Neural cell (in vitro differentiated cells): ENCODE results near the gene CACNA2D4. TPM values are rescaled to one million over a fixed set of nuclear protein-coding genes. Genes with fewer than 3 reads are reported as not detected.

Source experiments
- H2AFZ ChIP-seq: fragments of 200-600, 300-800 bp; sonication (generic), shearing (Covaris generic); 2 replicates; pipeline ENCODE4 v1.6.0; 2014; ENCODE audit warnings: low read depth, mild to moderate bottlenecking, antibody characterized with exemption, low read length, moderate library complexity
- H3F3A ChIP-seq: fragments of 200-600 bp; shearing (Covaris generic); 2 replicates; pipeline ENCODE4 v1.6.1; 2016; ENCODE audit warnings: mild to moderate bottlenecking, moderate library complexity, mixed read lengths, antibody characterized with exemption, low read length; ENCODE audit not compliant: insufficient read depth, poor library complexity, severe bottlenecking
- H3K27ac ChIP-seq: fragments of 200-600, 300-800 bp; sonication (generic), shearing (Covaris generic); 2 replicates; pipeline ENCODE4 v1.5.1; 2014; ENCODE audit warnings: mild to moderate bottlenecking, low read length, moderate library complexity
- H3K27me3 ChIP-seq: fragments of 300-800, 200-600 bp; sonication (generic), shearing (Covaris generic); 2 replicates; pipeline ENCODE4 v1.6.0; 2014; ENCODE audit warnings: mild to moderate bottlenecking, low read depth, low read length, moderate library complexity; ENCODE audit not compliant: insufficient read depth
- H3K36me3 ChIP-seq: fragments of 300-800, 200-600 bp; sonication (generic), shearing (Covaris generic); 2 replicates; pipeline ENCODE4 v1.5.1; 2014; ENCODE audit warnings: mild to moderate bottlenecking, antibody characterized with exemption, low read length, moderate library complexity; ENCODE audit not compliant: insufficient read depth
- H3K4me2 ChIP-seq: fragments of 300-800, 200-600 bp; sonication (generic), shearing (Covaris generic); 2 replicates; pipeline ENCODE4 v1.6.0; 2014; ENCODE audit warnings: mild to moderate bottlenecking, low read length
- H3K4me3 ChIP-seq: fragments of 300-800, 200-600 bp; sonication (generic), shearing (Covaris generic); 2 replicates; pipeline ENCODE4 v1.5.1; 2014; ENCODE audit warnings: mild to moderate bottlenecking, low read length, moderate library complexity
- H3K79me2 ChIP-seq: fragments of 200-600 bp; shearing (Covaris generic); replicated peaks from 2 replicates; pipeline ENCODE4 v1.6.0; 2014; ENCODE audit warnings: mild to moderate bottlenecking, low read length, moderate library complexity; ENCODE audit not compliant: insufficient read depth
- H3K9ac ChIP-seq: fragments of 300-800, 200-600 bp; sonication (generic), shearing (Covaris generic); 2 replicates; pipeline ENCODE4 v1.6.1; 2016; ENCODE audit warnings: mild to moderate bottlenecking, low read length, mixed read lengths
- H3K9me2 ChIP-seq: fragments of 200-600 bp; shearing (Covaris generic); 2 replicates; pipeline ENCODE4 v1.6.1; 2016; ENCODE audit warnings: mild to moderate bottlenecking, low read length, mixed read lengths; ENCODE audit not compliant: insufficient read depth
- H3K9me3 ChIP-seq: fragments of 200-600, 300-800 bp; sonication (generic), shearing (Covaris generic); 2 replicates; pipeline ENCODE4 v1.6.1; 2016; ENCODE audit warnings: mild to moderate bottlenecking, mixed run types, low read length, moderate library complexity, mixed read lengths
- H4K20me1 ChIP-seq: fragments of 200-600 bp; shearing (Covaris generic); 2 replicates; pipeline ENCODE4 v1.6.1; 2016; ENCODE audit warnings: mild to moderate bottlenecking, mixed run types; ENCODE audit not compliant: insufficient read depth
- CTCF ChIP-seq: fragments of 450-650 bp; IDR thresholded peaks from 2 replicates; pipeline ENCODE4 v1.5.1; 2014; ENCODE audit warnings: antibody characterized with exemption, mild to moderate bottlenecking, moderate library complexity; ENCODE audit not compliant: poor library complexity, severe bottlenecking
- EP300 ChIP-seq: fragments of 450-650 bp; conservative IDR thresholded peaks from 2 replicates; pipeline ENCODE4 v1.6.1; 2014; ENCODE audit warnings: antibody characterized with exemption, mild to moderate bottlenecking, moderate library complexity; ENCODE audit not compliant: poor library complexity, severe bottlenecking
- EZH2 ChIP-seq: fragments of 200-600, 300-800 bp; shearing (Covaris generic), sonication (generic); IDR thresholded peaks from 2 replicates; pipeline ENCODE4 v1.6.1; 2014; ENCODE audit warnings: antibody characterized with exemption, low read length, borderline replicate concordance, mild to moderate bottlenecking; ENCODE audit not compliant: insufficient read depth, poor library complexity, severe bottlenecking
- MXI1 ChIP-seq: fragments of 450-650 bp; conservative IDR thresholded peaks from 2 replicates; pipeline ENCODE4 v1.6.1; 2014; ENCODE audit warnings: antibody characterized with exemption, mild to moderate bottlenecking; ENCODE audit not compliant: poor library complexity, severe bottlenecking
- POLR2AphosphoS5 ChIP-seq: IDR thresholded peaks from 2 replicates; pipeline ENCODE4 v1.6.1; 2012
- RAD21 ChIP-seq: fragments of 450-650 bp; conservative IDR thresholded peaks from 2 replicates; pipeline ENCODE4 v1.6.1; 2014; ENCODE audit warnings: antibody characterized with exemption, mild to moderate bottlenecking, moderate library complexity
- REST ChIP-seq: IDR thresholded peaks from 2 replicates; pipeline ENCODE4 v1.6.1; 2012; ENCODE audit warnings: borderline replicate concordance
- SMC3 ChIP-seq: fragments of 450-650 bp; conservative IDR thresholded peaks from 2 replicates; pipeline ENCODE4 v1.6.1; 2014; ENCODE audit warnings: antibody characterized with exemption, mild to moderate bottlenecking, moderate library complexity; ENCODE audit not compliant: poor library complexity
- TAF1 ChIP-seq: IDR thresholded peaks from 2 replicates; pipeline ENCODE4 v1.6.1; 2012; ENCODE audit warnings: low read depth
- polyA plus RNA-seq: library from polyadenylated mRNA; depleted of rRNA; stranded (reverse); fragments of >200 nt; gene quantifications from 2 replicates; pipeline ENCODE4 v1.2.3, GENCODE V29; 2014

CACNA2D4 gene
- polyA plus RNA-seq, 1 donor from 2014 or later, result not detected

DNA sequence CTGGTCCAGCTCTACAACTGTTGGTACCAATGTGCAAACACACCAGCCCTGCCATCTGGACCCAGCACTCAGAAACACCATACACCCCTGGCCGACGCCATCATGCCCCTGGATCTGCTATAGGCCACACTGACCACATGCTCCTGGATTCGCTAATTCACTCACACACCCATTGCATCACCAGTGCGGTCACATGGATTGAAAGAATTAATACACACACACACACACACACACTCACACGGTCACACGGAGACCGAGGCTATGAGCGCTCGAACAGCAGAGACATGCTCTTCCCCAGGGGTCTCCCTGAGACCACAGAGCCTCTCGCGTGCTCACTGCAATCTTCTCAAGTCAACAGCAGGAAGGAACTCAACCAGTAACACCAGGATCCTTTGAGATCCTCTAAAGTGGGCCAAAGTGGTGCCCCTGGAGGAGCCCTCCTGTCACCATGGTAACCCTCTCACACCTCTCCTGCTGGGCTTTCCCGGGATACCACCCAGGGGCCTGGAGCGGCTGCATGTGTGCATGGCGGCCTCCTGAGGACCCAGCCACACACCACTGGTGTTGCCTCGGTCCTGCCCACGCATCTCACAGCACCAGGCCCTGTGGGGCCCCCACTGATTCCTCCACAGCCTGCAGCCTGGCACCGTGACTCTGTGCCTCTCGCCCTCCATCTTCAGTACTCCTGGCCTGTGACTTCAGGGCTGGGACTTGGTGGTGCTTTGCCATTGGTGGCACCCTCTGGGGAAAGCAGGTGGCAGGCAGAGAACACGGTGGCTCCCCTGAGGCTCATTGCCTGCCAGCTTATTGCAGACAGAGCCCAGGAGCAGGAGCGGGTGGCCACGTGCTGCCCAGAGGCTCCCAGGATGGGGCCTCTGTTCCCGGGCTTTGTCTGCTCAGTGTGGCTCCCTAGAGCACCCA, 83.0 kb downstream of the CACNA2D4 start:
- Histone ChIP-seq H3K9me2 (no peaks in the 10 kb centered on the region), H3K36me3 (no peaks in the 10 kb centered on the region), H3K79me2 (no peaks in the 10 kb centered on the region), H3K4me2 (no peak overlapping the region), H2AFZ (no peak overlapping the region), H3F3A (no peaks in the 10 kb centered on the region), H3K27me3 (peaks cover 16% of the 10 kb centered on the region), H3K9me3 (no peaks in the 10 kb centered on the region), H3K27ac (no peak overlapping the region), H3K9ac (no peak overlapping the region), H4K20me1 (no peaks in the 10 kb centered on the region), H3K4me3 (no peak overlapping the region)
- no peak for TF ChIP-seq REST
- no peak for TF ChIP-seq TAF1
- TF ChIP-seq POLR2AphosphoS5, result no peak
- TF ChIP-seq MXI1, result no peak
- TF ChIP-seq EP300, result no peak
- TF ChIP-seq SMC3, result no peak
- TF ChIP-seq CTCF, result no peak
- no peak for TF ChIP-seq EZH2
- TF ChIP-seq RAD21, result no peak

DNA sequence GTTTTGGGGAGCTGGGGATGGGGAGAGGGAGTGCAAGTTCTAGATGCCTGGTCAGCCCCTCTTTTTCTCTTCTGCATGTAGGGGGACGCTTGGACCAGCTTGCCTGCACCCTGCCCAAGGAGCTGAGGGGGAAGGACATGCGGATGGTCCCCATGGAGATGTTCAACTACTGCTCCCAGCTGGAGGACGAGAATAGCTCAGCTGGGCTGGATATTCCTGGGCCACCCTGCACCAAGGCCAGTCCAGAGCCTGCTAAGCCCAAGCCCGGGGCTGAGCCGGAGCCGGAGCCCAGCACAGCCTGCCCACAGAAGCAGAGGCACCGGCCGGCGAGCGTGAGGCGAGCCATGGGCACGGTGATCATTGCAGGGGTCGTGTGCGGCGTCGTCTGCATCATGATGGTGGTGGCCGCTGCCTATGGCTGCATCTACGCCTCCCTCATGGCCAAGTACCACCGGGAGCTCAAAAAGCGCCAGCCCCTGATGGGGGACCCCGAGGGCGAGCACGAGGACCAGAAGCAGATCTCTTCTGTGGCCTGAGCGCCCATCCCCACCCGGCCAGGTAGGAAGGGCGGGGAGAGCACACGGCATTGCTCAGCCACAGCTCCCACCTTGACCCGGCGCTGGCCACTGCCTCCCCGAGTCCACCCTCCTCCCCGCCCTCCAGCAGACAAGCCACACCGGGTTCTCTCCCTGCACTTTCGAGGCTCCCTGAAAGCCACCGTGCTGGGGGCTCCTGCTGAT, 84.1 kb downstream of the CACNA2D4 start:
- Histone ChIP-seq H2AFZ (no peak overlapping the region), H3K27me3 (peaks cover 17% of the 10 kb centered on the region), H3K4me3 (no peak overlapping the region), H3K9ac (no peak overlapping the region), H3K79me2 (no peaks in the 10 kb centered on the region), H3K9me2 (no peaks in the 10 kb centered on the region), H3K36me3 (no peaks in the 10 kb centered on the region), H3F3A (no peaks in the 10 kb centered on the region), H3K4me2 (no peak overlapping the region), H4K20me1 (no peaks in the 10 kb centered on the region), H3K9me3 (no peaks in the 10 kb centered on the region), H3K27ac (no peak overlapping the region)
- TF ChIP-seq TAF1, result no peak
- TF ChIP-seq CTCF, result no peak
- TF ChIP-seq MXI1, result no peak
- no peak for TF ChIP-seq EZH2
- no peak for TF ChIP-seq SMC3
- TF ChIP-seq RAD21, result no peak
- TF ChIP-seq POLR2AphosphoS5, result no peak
- TF ChIP-seq EP300, result no peak
- TF ChIP-seq REST, result no peak
